Activated B cell treated with CpG ODN at 0.5 μM for 24 hours (primary cell): ENCODE results near the gene TLCD3A. TPM values are rescaled to one million over a fixed set of nuclear protein-coding genes. Genes with fewer than 3 reads are reported as not detected.
"Not testable (repeated sequence)": the region's sequence is repeated elsewhere in the genome, so short reads cannot be mapped to it uniquely, and the experiment has no call there.

Experiments used
- ATAC-seq: fragments of 200-7000 bp; cut with Tn5 transposase; one replicate; pipeline ENCODE4 v1.10.0; 2021; ENCODE audit warnings: low read depth, mild to moderate bottlenecking, moderate library complexity
- CTCF ChIA-PET: fragments of 350-600 bp; sonication (Branson Sonifier 250); formaldehyde crosslinking; loops from one replicate; lab custom pipeline; 2021; ENCODE audit warnings: antibody characterized with exemption; lab: Charles Lee
- POLR2A ChIA-PET: fragments of 350-600 bp; sonication (Branson Sonifier 250); formaldehyde crosslinking; loops from one replicate; lab custom pipeline; 2021; ENCODE audit warnings: antibody characterized with exemption; lab: Charles Lee
- DNase-seq: peaks from one replicate; pipeline ENCODE4 v3.0.0; 2022
- H3K27ac Mint-ChIP-seq: one replicate; pipeline ENCODE4 v1.8.0; 2020; ENCODE audit warnings: mixed read lengths
- H3K27me3 Mint-ChIP-seq: one replicate; pipeline ENCODE4 v1.8.0; 2021; ENCODE audit warnings: mixed read lengths
- H3K36me3 Mint-ChIP-seq: one replicate; pipeline ENCODE4 v1.8.0; 2021; ENCODE audit warnings: low read depth, mixed read lengths
- H3K4me1 Mint-ChIP-seq: one replicate; pipeline ENCODE4 v1.8.0; 2021; ENCODE audit warnings: mixed read lengths
- H3K4me3 Mint-ChIP-seq: one replicate; pipeline ENCODE4 v1.8.0; 2020; ENCODE audit warnings: mild to moderate bottlenecking, mixed read lengths
- H3K9me3 Mint-ChIP-seq: one replicate; pipeline ENCODE4 v1.8.0; 2020; ENCODE audit warnings: mixed read lengths
- intact Hi-C: fragments of 100-400 bp; cut with micrococcal nuclease; formaldehyde crosslinking; loops from one replicate; pipeline ENCODE4 v1.15.1; 2024
- total RNA-seq: library from RNA; stranded (reverse); gene quantifications from 2 replicates; pipeline ENCODE4 v1.2.3, GENCODE V29; 2022
- TF ChIP-seq, protein P1 (sequence below): fragments of 200-600 bp; IDR thresholded peaks from one replicate; pipeline ENCODE4 v1.8.0; 2022; ENCODE audit warnings: antibody characterized with exemption, mild to moderate bottlenecking

The TLCD3A gene
- total RNA-seq, 1 donor from 2014 or later: 2.8 TPM

DNA sequence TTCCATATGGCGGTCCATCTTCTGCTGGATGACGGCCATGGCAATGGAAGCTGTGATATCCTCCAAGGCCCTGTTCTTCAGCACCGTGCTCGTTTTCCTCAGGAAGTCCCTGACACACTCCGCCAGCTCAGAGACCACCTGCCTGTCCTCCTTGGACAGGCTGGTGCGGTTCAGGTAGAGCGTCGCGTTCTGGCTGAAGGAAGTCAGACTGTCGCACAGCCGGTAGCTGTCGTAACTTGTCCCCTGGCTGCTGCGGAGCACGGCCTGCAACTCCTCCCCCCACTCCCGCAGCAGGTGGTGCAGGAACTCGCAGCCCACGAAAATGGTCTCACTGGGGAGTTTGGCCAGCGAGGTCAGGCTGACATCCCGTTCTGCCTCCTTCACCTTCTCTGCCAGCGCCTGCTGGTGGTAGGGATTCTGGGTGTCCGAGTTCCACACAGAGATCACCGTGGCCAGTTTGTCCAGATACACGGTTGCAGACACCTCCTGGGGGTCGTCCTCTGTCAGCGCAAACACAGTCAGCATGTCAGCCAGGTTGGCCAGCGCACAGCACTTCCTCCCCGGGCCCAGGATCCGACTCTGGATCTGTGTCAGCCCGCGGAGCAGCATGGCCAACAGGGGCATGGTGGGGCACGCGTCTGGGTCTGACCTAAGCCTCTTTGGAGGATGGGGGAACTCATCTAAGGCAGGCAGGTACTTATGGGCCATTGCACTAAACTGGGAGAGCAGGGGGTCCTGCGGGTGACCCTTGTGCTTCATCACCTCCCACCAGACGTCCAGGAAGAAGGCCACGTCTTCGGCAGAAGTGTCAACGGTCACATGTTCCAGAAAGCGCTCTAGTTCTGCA is 14.6 kb downstream of the TLCD3A start:
- ChIA-PET POLR2A (no interaction called here), CTCF (no interaction called here)
- no peaks in the 10 kb centered on the region for H3K9me3 Mint-ChIP-seq
- H3K4me3 Mint-ChIP-seq: no peak overlapping the region
- ATAC-seq (no peak), DNase-seq (no peak)
- no peaks in the 10 kb centered on the region for H3K27me3 Mint-ChIP-seq
- H3K27ac Mint-ChIP-seq: no peak overlapping the region
- TF ChIP-seq, protein P1, sequence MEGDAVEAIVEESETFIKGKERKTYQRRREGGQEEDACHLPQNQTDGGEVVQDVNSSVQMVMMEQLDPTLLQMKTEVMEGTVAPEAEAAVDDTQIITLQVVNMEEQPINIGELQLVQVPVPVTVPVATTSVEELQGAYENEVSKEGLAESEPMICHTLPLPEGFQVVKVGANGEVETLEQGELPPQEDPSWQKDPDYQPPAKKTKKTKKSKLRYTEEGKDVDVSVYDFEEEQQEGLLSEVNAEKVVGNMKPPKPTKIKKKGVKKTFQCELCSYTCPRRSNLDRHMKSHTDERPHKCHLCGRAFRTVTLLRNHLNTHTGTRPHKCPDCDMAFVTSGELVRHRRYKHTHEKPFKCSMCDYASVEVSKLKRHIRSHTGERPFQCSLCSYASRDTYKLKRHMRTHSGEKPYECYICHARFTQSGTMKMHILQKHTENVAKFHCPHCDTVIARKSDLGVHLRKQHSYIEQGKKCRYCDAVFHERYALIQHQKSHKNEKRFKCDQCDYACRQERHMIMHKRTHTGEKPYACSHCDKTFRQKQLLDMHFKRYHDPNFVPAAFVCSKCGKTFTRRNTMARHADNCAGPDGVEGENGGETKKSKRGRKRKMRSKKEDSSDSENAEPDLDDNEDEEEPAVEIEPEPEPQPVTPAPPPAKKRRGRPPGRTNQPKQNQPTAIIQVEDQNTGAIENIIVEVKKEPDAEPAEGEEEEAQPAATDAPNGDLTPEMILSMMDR: no peak
- intact Hi-C loops: no loop called here
- peaks cover 24% of the 10 kb centered on the region for H3K4me1 Mint-ChIP-seq
- H3K36me3 Mint-ChIP-seq: peaks cover 61% of the 10 kb centered on the region

DNA sequence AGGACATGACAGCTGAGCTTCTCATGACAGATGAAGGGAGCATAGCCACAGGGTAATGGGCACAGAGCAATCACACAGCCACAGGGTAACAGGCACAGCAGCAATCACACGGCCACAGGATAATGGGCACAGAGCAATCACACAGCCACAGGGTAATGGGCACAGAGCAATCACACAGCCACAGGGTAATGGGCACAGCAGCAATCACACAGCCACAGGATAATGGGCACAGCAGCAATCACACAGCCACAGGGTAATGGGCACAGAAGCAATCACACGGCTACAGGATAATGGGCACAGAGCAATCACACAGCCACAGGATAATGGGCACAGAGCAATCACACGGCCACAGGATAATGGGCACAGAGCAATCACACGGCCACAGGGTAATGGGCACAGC is 16.2 kb downstream of the TLCD3A start:
- H3K27ac Mint-ChIP-seq, H3K4me3 Mint-ChIP-seq, H3K27me3 Mint-ChIP-seq, CTCF ChIA-PET, POLR2A ChIA-PET, DNase-seq, ATAC-seq, intact Hi-C loops, H3K9me3 Mint-ChIP-seq: not testable (repeated sequence)
- Mint-ChIP-seq H3K4me1 (peaks cover 31% of the 10 kb centered on the region), H3K36me3 (peaks cover 49% of the 10 kb centered on the region)

DNA sequence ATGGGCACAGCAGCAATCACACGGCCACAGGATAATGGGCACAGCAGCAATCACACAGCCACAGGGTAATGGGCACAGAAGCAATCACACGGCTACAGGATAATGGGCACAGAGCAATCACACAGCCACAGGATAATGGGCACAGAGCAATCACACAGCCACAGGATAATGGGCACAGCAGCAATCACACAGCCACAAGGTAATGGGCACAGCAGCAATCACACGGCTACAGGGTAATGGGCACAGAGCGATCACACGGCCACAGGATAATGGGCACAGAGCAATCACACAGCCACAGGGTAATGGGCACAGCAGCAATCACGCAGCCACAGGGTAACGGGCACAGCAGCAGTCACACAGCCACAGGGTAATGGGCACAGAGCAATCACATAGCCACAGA is 17.0 kb downstream of the TLCD3A start:
- intact Hi-C loops, ATAC-seq, H3K27ac Mint-ChIP-seq, H3K27me3 Mint-ChIP-seq, CTCF ChIA-PET, H3K9me3 Mint-ChIP-seq, DNase-seq: not testable (repeated sequence)
- Mint-ChIP-seq H3K4me1 (peaks cover 31% of the 10 kb centered on the region), H3K4me3 (peak overlapping the region; percentile 46), H3K36me3 (peaks cover 43% of the 10 kb centered on the region)
- POLR2A ChIA-PET: interaction anchor here (1.1 kb wide), 1 partner anchor 16 kb away, joined by 5 read pairs; no protein-coding TSS in a partner anchor

DNA sequence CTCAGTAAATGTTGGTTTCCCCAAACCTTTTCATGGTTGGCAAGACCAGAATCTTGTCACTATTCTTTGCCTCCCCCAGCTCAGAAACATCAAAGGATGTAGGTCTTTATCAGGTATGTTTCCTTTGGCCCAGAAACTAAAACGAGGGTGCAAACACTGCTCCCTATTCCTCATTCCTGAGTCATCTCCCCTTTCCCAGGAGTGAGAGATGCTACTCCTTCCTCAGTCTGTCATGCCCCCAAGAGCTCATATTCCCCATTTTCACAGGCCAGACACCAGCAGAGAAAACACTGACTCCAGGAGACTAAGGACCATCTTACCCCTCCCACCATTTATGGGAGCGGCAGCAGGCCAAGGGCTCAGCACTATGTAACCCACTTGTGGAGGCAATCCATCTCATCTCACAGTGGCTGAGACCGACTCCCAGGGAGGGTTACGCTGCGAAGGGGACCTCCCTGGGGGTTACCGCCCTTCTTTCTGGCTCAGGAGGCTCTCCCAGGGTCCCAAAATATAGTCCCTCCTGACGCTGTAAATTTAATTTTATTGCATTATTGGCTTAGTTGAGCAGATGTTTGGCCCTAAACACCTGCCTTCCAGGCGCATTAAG is 18.1 kb downstream of the TLCD3A start:
- TF ChIP-seq, protein P1: no peak
- Mint-ChIP-seq H3K27me3 (no peaks in the 10 kb centered on the region), H3K27ac (peak overlapping the region; percentile 93), H3K4me1 (peaks cover 31% of the 10 kb centered on the region), H3K9me3 (no peaks in the 10 kb centered on the region), H3K4me3 (peak overlapping the region; percentile 91), H3K36me3 (peaks cover 32% of the 10 kb centered on the region)
- DNase-seq (no peak), ATAC-seq (no peak)
- intact Hi-C loops: no loop called here
- CTCF ChIA-PET: interaction anchor here (0.6 to 1.4 kb wide), 2 partner anchors 18 to 35 kb away, joined by 3 read pairs; no protein-coding TSS in a partner anchor
- POLR2A ChIA-PET: interaction anchor here (0.9 to 3.2 kb wide), 3 partner anchors 9 to 17 kb away, joined by 3 to 31 read pairs (median 5); no protein-coding TSS in a partner anchor

DNA sequence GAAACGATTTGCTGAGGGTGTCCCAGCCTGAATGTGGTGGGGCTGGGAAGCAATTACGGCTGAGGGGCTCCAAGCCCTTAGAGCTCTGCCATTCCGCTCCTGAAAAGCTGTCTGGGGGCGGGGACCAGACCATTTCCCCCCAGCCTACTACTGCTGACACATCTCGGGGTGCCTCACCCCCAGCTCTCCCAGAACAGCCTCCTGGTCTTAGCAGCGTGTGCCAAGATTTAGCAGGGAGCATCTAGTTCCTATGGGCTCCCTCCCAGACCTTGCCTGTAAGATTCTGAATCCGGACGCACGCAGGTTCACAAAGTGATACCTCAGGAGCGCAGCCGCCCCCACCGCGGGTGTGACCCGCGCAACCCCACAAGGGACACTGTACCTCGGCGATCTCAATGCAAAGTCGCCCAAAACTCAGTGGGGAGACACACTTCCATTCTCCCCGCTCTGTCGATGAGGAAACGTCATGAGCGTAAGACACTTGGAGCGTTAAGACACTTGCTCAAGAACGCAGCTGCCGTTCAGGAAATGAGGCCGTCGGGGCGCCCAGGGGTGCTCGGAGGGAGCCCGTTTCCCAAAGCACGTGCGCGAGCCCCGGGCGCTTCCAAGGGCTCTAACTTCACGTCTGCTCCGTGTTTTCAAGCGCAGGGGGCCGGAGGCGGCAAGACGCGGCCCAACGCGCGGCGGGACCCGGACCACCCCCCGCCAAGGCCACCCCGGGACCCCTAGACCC is 19.0 kb downstream of the TLCD3A start:
- Mint-ChIP-seq H3K36me3 (peaks cover 27% of the 10 kb centered on the region), H3K4me3 (peak overlapping the region; percentile 91), H3K27ac (peak overlapping the region; percentile 93), H3K9me3 (no peaks in the 10 kb centered on the region), H3K27me3 (no peaks in the 10 kb centered on the region), H3K4me1 (peaks cover 31% of the 10 kb centered on the region)
- DNase-seq (no peak), ATAC-seq (peak; percentile 32)
- ChIA-PET POLR2A (interaction anchor here (0.9 to 3.2 kb wide), 4 partner anchors 10 to 340 kb away, joined by 5 to 31 read pairs (median 24); partner anchors contain the start of genes GLOD4, MRM3 and VPS53), CTCF (interaction anchor here (0.6 to 1.4 kb wide), 2 partner anchors 18 to 1563 kb away, joined by 3 to 4 read pairs; no protein-coding TSS in a partner anchor)
- intact Hi-C loops: loop anchor here (1.0 to 2.0 kb wide), 8 partner anchors 11 to 339 kb away; partner anchors contain the start of genes GLOD4, MRM3, NXN and TLCD3A
- TF ChIP-seq, protein P1: no peak
